GM12801 (cell line): ENCODE data around the gene EPHA1.

Experiments
- TF ChIP-seq, protein P1 (sequence below): IDR thresholded peaks from one replicate; pipeline ENCODE4 v1.5.1; 2011; ENCODE audit warnings: control low read depth; ENCODE audit not compliant: insufficient read length; ENCODE audit errors: extremely low read depth

Gene EPHA1

DNA sequence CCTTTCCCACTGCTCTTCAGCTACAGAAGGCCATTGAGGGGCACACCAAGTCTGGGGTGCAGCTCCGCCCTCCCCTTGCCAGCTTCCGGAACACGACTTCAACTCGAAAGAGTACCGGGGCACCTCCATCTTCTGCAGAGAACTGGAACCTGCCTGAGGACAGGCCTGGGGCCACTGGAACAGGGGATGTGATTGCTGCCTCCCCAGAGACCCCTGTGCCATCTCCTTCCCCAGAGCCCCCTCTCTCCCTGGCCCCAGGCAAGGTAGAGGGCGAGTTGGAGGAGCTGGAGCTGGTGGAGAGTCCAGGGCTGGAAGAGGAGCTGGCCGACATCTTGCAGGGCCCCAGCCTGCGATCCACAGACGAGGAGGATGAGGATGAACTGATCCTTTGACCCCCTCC lies 57.1 kb downstream of the EPHA1 start:
- TF ChIP-seq, protein P1, sequence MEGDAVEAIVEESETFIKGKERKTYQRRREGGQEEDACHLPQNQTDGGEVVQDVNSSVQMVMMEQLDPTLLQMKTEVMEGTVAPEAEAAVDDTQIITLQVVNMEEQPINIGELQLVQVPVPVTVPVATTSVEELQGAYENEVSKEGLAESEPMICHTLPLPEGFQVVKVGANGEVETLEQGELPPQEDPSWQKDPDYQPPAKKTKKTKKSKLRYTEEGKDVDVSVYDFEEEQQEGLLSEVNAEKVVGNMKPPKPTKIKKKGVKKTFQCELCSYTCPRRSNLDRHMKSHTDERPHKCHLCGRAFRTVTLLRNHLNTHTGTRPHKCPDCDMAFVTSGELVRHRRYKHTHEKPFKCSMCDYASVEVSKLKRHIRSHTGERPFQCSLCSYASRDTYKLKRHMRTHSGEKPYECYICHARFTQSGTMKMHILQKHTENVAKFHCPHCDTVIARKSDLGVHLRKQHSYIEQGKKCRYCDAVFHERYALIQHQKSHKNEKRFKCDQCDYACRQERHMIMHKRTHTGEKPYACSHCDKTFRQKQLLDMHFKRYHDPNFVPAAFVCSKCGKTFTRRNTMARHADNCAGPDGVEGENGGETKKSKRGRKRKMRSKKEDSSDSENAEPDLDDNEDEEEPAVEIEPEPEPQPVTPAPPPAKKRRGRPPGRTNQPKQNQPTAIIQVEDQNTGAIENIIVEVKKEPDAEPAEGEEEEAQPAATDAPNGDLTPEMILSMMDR, result no peak

DNA sequence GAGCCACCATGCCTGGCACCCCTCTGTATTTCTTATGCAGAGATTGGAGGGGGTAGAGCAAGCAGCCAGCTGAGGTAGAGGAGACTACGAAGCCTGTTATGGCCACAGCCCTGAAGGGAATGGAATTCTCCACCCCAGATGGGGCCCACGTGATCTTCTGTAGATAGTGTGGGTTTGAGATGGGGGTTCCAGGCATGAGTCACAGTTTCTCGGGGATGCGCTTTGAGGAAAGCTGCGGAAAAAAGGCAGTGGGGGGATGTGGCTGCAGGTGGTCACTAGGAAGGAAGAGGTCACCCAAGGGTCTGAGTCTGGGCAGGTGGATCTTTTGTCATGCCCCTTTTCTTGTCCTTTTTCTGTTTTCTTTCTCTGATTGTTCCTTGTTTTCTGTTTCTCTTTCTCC lies 57.6 kb downstream of the EPHA1 start:
- TF ChIP-seq, protein P1, result no peak

DNA sequence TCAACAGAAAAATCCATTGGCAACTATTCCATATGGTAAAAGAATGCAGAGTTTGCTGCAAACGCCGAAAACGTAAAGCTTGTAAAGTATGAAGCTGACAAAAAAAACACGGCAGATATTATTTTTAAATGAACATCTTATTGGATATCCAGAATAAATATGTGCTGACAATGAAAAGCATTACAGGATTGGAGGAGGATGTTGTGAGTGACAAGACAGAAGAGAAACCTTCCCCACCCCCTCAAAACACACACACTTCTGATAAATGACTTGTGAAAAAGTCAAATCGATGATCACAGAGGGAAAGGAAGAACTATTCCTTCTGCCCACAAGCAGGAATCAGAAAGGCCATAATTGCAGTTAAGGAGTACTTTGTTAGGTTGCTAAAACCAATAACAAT lies 60.7 kb downstream of the EPHA1 start:
- TF ChIP-seq, protein P1, result no peak

DNA sequence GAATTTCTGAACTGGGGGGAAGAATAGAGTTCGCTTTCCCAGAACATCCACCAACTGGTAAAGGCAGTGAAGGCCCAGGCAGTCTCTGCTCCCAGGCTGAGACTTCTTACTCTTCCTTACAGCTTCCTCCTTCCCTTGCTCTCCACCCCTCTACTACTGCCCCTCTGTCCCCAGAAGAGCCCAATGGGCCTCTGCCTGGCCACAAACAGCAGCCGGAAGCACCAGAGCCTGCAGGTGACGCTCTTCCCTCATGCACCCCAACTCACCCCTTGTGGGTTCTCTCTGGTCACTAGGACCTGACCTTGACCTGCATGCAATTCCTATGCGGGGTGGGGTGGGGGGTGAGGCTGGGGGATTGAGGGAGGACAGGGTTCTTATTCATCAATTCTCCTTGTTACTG lies 62.6 kb downstream of the EPHA1 start:
- TF ChIP-seq, protein P1, result no peak

DNA sequence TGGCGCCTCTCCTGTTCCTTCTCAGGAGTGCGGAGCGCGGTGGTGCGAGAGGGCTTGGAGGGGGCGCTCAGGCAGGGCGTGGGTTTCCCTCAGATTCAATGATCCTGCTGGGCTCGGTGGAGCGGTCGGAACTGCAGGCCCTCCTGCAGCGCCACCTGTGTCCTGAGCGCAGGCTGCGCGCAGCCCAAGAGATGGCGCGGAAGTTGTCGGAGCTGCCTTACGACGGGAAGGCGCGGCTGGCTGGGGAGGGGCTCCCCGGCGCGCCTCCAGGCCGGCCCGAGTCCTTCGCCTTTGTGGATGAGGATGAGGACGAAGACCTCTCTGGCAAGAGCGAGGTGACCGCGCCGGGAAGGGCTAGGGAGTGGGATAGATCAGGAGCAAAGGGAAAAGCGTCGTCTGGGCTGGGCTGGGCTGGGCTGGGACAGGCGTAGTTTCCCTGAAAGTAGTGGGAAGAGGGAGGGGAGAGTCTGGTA lies 63.2 kb downstream of the EPHA1 start:
- TF ChIP-seq, protein P1, result no peak

DNA sequence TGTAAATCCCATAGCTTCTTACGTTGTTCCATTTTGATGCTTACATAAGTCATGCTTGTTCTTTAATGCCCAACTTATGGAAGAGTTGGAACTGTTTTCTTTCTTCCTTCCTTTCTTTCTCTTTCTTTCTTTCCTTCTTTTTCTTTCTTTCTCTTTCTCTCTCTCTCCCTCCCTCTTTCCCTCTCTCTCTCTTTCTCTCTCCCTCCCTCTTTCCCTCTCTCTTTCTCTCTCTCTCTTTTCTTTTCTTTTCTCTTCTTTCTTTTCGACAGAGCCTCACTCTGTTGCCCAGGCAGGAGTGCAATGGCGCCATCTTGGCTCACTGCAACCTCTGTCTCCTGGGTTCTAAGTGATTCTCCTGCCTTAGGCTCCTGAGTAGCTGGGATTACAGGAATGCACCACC lies 65.1 kb downstream of the EPHA1 start:
- TF ChIP-seq, protein P1, result no peak

DNA sequence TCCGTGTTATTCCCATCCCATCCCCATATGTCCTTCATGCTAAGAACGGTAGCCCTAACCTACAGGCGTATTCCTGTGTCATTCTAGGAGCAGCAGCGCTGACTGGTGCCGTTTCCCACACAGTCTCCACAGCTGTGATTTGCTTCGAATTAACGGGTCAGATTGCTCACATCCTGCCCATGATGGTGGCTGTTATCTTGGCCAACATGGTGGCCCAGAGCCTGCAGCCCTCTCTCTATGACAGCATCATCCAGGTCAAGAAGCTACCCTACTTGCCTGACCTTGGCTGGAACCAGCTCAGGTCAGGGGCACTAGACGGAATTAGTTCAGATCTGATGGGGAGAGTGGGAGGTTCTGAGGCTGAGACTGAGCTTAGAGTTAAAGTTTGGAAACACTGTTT lies 66.8 kb downstream of the EPHA1 start:
- TF ChIP-seq, protein P1, result no peak
